Right lobe of liver (tissue), 6 donors: ENCODE results near the gene PHF10. TPM values are rescaled to one million over a fixed set of nuclear protein-coding genes. Genes with fewer than 3 reads are reported as not detected.

Experiments used
- ATAC-seq, 4 donors: fragments of 200-7000 bp; cut with Tn5 transposase; one replicate each; pipeline ENCODE4 v1.9.1; 2020; ENCODE audit warnings: mild to moderate bottlenecking in 4 of 4, moderate library complexity in 4 of 4
- DNase-seq, 3 donors: peaks; one replicate each; pipeline ENCODE4 v3.0.0-alpha.2; 2020
- H3K27ac ChIP-seq, 3 donors: fragments of 200-600 bp; one replicate each; pipeline ENCODE4 v1.8.0; 2022
- H3K27me3 ChIP-seq, 2 donors: fragments of 200-600 bp; one replicate each; pipeline ENCODE4 v1.8.0; 2022
- H3K36me3 ChIP-seq, 4 donors: fragments of 200-600 bp; sonication (generic) in 1 of 4; one replicate each; pipeline versions ENCODE4 v1.5.1 to v1.8.0; 2017 to 2022; ENCODE audit warnings: control low read depth in 1 of 4
- H3K4me1 ChIP-seq, 4 donors: fragments of 200-600 bp; sonication (generic) in 1 of 4; one replicate each; pipeline versions ENCODE4 v1.5.1 to v1.8.0; 2017 to 2022; ENCODE audit warnings: control low read depth in 1 of 4
- H3K4me3 ChIP-seq, 3 donors: fragments of 200-600 bp; one replicate each; pipeline ENCODE4 v1.8.0; 2022
- H3K9me3 ChIP-seq, 4 donors: fragments of 200-600 bp; sonication (generic) in 1 of 4; one replicate each; pipeline versions ENCODE4 v1.5.1 to v1.8.0; 2017 to 2022; ENCODE audit warnings: control low read depth in 1 of 4
- POLR2A ChIP-seq: fragments of 450-650 bp; IDR thresholded peaks from one replicate; pipeline ENCODE4 v1.6.1; 2017; ENCODE audit warnings: antibody characterized with exemption, mild to moderate bottlenecking
- WGBS: methylation state at CpG from one replicate; pipeline ENCODE4 v1.1.6; 2018; ENCODE audit warnings: low coverage, low lambda C conversion rate; ENCODE audit not compliant: insufficient coverage; ENCODE audit errors: missing lambda C conversion rate; 5-methylcytosine and 5-hydroxymethylcytosine counted together
- intact Hi-C, 2 donors: fragments of 100-400 bp; cut with DNase I; formaldehyde crosslinking; loops; one replicate each; pipeline versions ENCODE4 v1.11.2 to v1.14.1; 2022
- total RNA-seq, 6 experiments: library from RNA; depleted of rRNA in 2 of 6; stranded (reverse); fragments of >200 nt in 2 of 6; fragmentation: NEBNext Ultra II Directional in 3 of 6; extraction: Animal tissue kit (Norgen Biotek cat#: 25700) in 3 of 6; gene quantifications; one replicate each; pipeline versions ENCODE4 v1.1.0 to v1.2.4, GENCODE V29; 2016 to 2023
- TF ChIP-seq, protein P1 (sequence below), 4 donors: fragments of 200-600 bp in 3 of 4; fragments of 450-650 bp in 1 of 4; IDR thresholded peaks; one replicate each; pipeline versions ENCODE4 v1.5.1 to v1.8.0; 2016 to 2022; ENCODE audit warnings: antibody characterized with exemption in 4 of 4, mild to moderate bottlenecking in 2 of 4
- donor health status: DM: no; HTN: yes; CAD: no.
- donor health status: DM: no; HTN: no; CAD: no.
- donor health status: DM: no; HTN: no; CAD: no.
- donor health status: DM: no; HTN: yes; CAD: no.
- donor health status: DM: no; HTN: yes; CAD: no.

The PHF10 gene
- total RNA-seq, 6 experiments from 2014 or later = 19.9 to 31.4 (median 25.0) TPM

DNA sequence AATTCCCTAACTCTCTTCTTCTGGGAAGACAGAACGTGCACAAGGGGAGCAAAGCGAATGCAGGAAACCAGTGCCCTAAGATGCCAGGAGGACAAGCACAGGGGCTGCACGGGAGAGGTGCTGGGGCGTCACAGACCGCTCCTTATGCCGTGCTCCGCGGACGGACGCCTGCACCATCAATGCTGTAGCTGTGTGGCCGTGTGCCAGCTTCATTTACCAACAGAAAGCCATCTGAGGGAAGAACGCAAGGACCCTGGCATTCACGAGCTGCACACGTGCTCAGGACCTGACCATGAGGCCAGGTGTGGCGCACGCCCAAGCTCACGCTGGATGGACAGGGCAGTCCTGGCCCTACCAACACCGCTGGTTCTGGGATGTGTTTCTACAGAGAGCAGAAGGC, 57.9 kb downstream of the PHF10 start:
- no peak overlapping the region for H3K4me3 ChIP-seq
- intact Hi-C loops = no loop called here
- DNase-seq (peak in 1 of 3 donors; percentile 34), ATAC-seq (no peak)
- H3K27ac ChIP-seq = no peak overlapping the region
- no peaks in the 10 kb centered on the region for H3K27me3 ChIP-seq
- H3K4me1 ChIP-seq = no peaks in the 10 kb centered on the region
- no peak for TF ChIP-seq POLR2A
- TF ChIP-seq, protein P1, sequence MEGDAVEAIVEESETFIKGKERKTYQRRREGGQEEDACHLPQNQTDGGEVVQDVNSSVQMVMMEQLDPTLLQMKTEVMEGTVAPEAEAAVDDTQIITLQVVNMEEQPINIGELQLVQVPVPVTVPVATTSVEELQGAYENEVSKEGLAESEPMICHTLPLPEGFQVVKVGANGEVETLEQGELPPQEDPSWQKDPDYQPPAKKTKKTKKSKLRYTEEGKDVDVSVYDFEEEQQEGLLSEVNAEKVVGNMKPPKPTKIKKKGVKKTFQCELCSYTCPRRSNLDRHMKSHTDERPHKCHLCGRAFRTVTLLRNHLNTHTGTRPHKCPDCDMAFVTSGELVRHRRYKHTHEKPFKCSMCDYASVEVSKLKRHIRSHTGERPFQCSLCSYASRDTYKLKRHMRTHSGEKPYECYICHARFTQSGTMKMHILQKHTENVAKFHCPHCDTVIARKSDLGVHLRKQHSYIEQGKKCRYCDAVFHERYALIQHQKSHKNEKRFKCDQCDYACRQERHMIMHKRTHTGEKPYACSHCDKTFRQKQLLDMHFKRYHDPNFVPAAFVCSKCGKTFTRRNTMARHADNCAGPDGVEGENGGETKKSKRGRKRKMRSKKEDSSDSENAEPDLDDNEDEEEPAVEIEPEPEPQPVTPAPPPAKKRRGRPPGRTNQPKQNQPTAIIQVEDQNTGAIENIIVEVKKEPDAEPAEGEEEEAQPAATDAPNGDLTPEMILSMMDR (IDR thresholded peaks at IDR 0.05) = no peak
- 98% methylated on average over 11 of the region's 18 CpGs for WGBS
- H3K36me3 ChIP-seq = peaks cover 0 to 12% (median 5%) of the 10 kb centered on the region in 4 donors
- no peaks in the 10 kb centered on the region for H3K9me3 ChIP-seq

DNA sequence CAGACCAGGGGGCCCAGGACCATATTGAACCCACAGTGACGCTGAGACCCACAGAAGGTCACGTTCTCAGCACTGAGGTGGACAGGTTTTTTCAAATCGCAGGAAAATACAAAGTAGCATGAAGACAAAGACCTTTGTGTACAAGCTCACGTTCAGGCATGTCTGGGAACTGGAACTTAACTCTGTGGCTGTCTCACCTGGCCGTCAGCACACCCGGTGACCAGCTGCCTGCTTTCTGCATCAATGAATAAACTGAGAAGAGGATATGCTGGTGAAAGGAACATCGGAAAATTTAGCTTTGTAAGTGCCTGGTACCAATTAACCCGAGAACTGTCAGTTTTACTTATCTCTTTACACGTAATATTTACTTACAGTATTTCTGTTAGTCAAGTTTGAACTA, 59.0 kb downstream of the PHF10 start:
- WGBS = 88% methylated on average over 8 of the region's 9 CpGs
- Histone ChIP-seq H3K27ac (no peak overlapping the region), H3K4me1 (no peaks in the 10 kb centered on the region), H3K9me3 (no peaks in the 10 kb centered on the region), H3K4me3 (no peak overlapping the region), H3K36me3 (peaks cover 0 to 12% (median 2%) of the 10 kb centered on the region in 4 donors), H3K27me3 (no peaks in the 10 kb centered on the region)
- TF ChIP-seq, protein P1 (IDR thresholded peaks at IDR 0.05) = no peak
- no peak for TF ChIP-seq POLR2A
- DNase-seq (no peak), ATAC-seq (no peak)
- intact Hi-C loops = no loop called here

DNA sequence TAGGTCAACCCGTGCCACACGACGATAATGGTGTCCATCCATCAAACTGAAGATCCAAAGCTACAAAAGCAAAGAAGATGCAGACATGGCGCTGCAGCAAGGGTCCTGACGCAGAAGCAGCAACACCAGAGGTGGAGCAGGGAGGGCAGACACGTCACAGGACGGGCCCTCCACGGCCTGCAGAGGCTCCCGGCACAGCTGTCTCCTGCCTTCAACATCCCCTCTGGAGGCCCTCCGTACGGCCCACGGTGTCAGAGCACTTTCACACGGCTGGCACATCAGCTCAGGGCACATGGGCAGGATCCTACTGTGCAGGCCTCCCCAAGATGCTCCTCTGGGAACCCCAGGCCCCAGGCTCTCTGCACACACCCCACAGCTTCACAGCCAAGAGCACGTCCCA, 60.1 kb downstream of the PHF10 start:
- intact Hi-C loops = no loop called here
- no peak for TF ChIP-seq POLR2A
- TF ChIP-seq, protein P1 (IDR thresholded peaks at IDR 0.05) = no peak
- Histone ChIP-seq H3K27me3 (no peaks in the 10 kb centered on the region), H3K27ac (no peak overlapping the region), H3K36me3 (peaks cover 0 to 12% (median 2%) of the 10 kb centered on the region in 4 donors), H3K9me3 (no peaks in the 10 kb centered on the region), H3K4me1 (no peaks in the 10 kb centered on the region), H3K4me3 (no peak overlapping the region)
- 92% methylated on average over 2 of the region's 14 CpGs for WGBS
- ATAC-seq = no peak
- no peak for DNase-seq

DNA sequence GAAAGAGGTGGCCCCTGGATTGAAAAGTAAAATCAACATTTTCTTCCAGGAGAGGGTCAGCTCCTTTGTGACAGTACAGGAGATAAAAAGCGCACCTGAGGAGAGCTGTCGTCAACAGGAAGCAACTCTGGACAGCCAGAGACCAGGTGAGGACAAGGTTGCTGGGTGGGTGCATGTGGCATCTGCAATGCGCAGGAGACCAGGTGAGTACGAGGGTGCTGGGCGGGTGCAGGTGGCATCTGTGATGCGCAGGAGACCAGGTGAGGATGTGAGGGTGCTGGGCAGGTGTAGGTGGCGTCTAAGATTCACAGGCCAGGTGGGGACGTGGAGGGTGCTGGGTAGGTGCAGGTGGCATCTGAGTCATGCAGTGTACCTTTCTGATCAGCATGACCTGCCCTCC, 60.8 kb downstream of the PHF10 start:
- intact Hi-C loops = no loop called here
- Histone ChIP-seq H3K4me3 (no peak overlapping the region), H3K36me3 (peaks cover 0 to 12% (median 2%) of the 10 kb centered on the region in 4 donors), H3K9me3 (no peaks in the 10 kb centered on the region), H3K27ac (no peak overlapping the region), H3K4me1 (no peaks in the 10 kb centered on the region), H3K27me3 (no peaks in the 10 kb centered on the region)
- DNase-seq = no peak
- WGBS = 97% methylated on average over 7 of the region's 8 CpGs
- no peak for ATAC-seq
- TF ChIP-seq, protein P1 (IDR thresholded peaks at IDR 0.05) = no peak
- TF ChIP-seq POLR2A = no peak

DNA sequence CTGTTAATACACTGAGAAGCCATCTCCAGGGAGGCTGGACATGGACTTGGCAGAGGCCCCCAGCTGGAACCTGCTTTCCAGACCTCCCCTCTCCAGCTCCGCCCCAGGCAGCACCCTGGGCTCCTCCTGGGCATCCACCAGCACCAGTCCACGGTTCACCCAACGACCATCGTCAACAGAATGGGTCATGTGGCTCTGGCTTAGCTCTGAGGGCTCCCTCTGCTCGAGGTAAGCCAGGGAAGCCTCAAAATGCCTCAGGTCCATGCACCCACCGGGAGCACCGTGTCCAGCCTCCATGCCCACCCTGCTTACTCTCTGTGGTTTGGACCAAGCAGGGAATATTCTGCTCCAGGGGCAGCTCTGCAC, 62.9 kb downstream of the PHF10 start:
- Histone ChIP-seq H3K36me3 (peaks cover 0 to 8% (median 0%) of the 10 kb centered on the region in 4 donors), H3K27me3 (no peaks in the 10 kb centered on the region), H3K4me3 (no peak overlapping the region), H3K27ac (no peak overlapping the region), H3K9me3 (no peaks in the 10 kb centered on the region), H3K4me1 (no peaks in the 10 kb centered on the region)
- ATAC-seq (peak in 1 of 4 donors; percentile 8), DNase-seq (no peak)
- TF ChIP-seq, protein P1 (IDR thresholded peaks at IDR 0.05) = no peak
- TF ChIP-seq POLR2A = no peak
- intact Hi-C loops = no loop called here
- WGBS = 100% methylated on average over 2 of the region's 7 CpGs
